Activated CD4-positive, CD25-positive, alpha-beta regulatory T cell (primary cell): ENCODE data around the gene CLDN22.

ENCODE experiments used
- DNase-seq, 4 experiments: peaks; one replicate each; lab custom pipeline; 2025; lab: John Stamatoyannopoulos, UW

Gene CLDN22

DNA sequence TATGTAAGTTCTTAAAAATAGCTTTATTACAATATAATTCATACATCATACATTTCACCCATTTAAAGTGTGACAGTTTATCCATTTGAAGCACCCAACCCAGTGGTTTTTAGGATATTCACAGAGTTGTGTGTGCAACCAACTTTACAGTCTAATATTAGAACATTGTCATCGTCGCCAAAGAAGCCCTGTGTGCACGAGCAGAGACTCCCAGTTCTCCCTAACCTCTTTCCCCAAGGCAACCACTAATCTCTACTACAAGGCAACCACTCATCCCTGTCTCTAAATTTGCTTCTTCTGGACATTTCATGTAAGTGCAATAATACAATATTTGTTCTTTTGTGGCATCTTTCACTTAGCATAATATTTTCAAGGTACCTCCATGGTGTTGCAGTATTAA, 47.7 kb downstream of the CLDN22 start:
- no peak for DNase-seq

DNA sequence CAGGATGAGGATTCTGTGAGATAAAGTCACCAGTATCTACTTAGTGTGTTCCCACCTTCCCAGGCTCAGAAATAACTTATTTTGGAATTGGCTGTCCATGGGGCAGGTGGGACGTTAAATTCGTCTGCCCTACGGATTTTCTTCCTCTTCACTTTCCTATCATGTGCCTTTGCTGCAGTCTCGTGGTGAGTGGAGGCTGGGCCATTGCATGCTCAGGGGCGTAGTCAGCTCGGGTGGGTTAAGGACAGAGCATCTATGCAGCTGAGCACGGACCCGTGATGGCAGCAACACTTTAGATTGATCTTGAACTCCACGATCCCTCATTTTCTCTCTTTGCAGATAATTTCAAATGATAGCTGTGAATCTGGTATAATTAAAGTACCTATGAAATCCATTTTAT, 51.5 kb downstream of the CLDN22 start:
- DNase-seq, result no peak
